Right forelimb (tissue), 1 donor: ENCODE results near the gene NR1D1.

ENCODE experiments used
- DNase-seq: peaks from one replicate; pipeline ENCODE4 v3.0.0-alpha.2; 2018

Gene NR1D1

DNA sequence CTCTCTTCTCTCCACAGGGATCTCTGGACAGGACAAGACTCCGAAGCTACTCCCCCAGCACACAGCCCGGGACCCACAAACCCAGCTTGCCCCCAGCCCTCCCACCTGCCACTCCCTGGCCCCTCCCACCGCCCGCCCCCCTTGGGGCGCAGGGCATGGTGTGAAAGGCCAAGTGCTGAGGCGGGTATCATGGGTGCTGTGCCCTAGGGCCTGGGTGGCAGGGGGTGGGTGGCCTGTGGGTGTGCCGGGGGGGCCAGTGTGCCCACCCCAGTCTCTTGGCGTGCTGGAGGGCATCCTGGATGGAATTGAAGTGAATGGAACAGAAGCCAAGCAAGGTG, 26.2 kb downstream of the NR1D1 start:
- DNase-seq = no peak

DNA sequence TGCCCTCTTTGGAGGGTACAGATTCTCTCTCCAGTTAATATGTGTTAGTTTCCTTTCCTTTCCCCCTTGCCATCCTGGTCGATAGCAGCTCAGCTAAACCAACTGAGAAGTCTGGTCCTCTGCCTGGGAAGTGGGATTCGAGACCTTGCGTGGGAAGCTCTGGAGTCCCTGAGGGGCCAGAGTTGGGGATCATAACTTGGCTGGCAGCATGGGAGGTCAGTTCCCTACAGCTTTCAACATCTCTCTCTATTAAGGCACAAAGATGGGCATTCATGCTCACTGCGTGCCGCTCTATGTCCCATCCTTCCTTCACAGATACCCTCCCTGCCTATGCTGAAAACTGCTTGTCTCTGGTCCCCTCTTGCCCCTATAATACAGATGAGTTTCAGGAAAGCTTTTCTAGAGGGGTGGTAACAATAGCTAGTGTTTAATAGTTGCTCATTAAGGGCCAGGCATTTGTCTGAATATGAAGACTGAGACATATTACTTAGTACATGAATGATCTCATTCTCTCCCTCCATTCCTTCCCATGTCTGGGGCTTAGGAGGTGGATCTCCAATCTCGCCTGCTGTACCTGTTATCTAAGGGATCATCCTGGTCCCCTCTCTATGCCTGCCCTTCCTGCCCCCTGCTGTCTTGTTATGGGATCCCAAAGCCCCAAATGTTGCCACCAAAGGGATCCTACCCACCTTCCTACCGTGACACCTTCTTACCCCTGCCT, 26.8 kb downstream of the NR1D1 start:
- no peak for DNase-seq

DNA sequence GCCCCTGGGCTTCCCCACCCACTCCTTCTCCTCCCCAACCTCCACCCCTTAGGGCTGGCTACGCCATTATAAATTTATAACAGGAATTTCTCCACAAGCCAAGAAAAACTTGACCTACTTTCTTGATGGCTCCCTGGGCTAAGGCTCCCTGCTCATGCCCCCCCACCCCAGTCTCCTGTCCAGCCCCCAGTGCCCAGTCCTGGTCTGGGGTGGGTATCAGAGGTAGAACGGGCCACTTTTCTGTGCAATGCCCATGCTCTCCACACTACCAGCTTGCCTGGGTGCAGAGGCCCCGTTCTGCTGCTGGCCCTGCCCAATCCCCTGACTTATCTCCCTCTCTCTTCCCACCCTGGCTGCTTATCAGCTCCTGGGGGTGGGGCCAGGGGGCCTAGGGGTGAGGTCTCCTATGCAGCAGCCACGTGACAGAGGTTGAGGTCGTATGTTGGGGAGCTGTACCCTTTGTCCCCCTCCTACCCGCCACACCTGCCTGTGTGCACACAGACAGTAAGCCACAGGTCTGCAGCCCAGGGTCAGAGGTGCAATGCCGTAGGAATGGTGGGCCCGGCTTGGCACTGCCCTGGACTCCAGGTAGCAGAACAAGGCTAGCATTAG, 27.5 kb downstream of the NR1D1 start:
- no peak for DNase-seq

DNA sequence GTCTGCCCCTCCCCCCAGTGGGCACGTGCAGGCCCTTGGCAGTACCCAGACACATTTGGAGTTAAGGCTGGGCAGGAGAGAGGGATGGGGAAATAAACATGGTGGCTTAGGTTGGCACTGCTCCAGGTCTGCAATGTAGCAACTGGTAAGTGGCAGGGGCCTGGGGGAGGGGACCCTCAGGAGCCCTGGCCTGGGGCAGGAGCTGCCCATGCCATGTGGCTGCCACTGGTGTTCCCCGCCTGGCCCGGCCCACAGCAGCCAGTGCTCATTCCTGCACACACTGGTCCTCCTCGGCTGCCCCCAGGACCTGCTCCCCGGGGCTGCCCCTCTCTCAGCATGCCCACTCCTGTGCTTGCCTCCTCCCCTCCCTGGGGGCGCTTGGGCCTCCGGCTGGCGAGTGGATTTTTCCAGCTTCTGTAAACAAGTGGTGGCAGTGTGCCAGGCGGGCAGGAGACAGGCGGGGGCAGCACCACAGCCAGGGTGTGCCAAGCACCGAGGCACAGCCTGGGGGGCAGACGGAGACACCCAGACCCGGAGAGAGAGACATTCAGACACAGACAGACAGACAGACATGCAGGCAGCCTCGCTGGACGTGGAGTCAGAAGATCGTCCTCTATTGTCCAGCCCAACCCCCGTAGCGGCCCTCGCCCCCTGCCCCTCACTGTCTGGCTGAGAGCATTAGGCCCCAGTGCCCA, 28.2 kb downstream of the NR1D1 start:
- peak; percentile 75 for DNase-seq

DNA sequence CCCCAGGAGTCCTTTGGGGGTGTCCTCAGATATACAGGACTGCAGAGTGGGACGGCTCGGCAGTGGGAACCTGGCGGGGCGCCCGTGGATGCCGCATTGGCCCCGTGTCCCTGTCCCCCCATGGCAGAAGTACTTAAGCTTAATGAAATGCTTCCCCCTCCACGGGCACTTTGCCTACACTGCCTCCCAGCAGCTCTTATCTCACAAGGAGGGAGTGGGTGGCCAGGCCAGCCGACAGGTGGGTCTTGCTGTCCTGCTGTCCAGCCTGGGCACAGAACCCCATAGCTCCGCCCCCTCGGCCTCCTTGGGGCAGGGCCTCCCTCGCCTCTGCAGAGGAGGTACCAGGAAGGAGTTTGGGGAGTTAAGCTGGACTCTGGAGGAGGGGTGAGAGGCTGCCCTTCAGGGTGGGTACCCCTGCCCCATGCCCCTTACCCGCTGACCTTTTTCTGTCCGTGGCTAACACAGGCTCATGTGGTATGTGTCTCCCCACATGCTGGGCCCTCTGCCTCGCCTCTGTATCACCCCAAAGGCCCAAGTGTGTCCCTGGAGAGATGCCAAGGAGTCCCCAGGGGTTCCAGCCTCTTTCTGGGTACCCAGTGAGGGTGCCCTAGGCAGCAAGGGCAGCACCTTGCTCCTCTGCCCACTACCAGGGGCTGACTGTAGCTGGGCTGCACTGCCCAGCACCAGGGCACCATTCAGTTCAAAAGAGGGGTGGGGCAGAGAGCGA, 28.9 kb downstream of the NR1D1 start:
- peak; percentile 47 for DNase-seq

DNA sequence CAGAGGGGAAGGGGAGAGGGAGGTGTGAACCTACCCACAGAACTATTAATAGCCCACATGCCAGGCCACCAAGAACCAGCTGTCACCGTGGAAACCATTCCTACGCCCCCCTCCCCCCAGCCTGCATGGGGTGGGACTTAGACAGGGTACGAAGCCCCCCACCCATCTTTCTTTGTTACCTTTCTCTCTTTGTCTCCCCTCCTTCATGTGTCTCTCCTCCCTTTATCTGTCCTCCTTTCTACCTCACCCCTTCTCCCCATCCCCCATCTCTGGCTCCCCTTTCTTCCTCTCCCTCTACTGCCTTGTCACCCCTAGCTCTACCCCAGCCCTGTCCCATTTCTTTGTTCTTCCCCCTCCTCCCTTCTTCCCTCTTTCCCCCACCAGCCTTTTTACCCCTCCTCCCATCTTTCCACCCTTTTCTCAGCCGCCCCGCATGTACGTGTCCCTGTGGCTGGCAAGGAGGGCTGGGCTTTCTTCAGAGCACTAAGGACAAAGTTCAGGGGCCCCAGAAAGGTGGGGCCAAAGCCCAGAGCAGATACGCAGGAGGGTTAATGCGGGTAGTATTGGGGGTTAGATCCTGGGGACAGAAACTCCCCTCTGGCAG, 29.6 kb downstream of the NR1D1 start:
- DNase-seq = no peak

DNA sequence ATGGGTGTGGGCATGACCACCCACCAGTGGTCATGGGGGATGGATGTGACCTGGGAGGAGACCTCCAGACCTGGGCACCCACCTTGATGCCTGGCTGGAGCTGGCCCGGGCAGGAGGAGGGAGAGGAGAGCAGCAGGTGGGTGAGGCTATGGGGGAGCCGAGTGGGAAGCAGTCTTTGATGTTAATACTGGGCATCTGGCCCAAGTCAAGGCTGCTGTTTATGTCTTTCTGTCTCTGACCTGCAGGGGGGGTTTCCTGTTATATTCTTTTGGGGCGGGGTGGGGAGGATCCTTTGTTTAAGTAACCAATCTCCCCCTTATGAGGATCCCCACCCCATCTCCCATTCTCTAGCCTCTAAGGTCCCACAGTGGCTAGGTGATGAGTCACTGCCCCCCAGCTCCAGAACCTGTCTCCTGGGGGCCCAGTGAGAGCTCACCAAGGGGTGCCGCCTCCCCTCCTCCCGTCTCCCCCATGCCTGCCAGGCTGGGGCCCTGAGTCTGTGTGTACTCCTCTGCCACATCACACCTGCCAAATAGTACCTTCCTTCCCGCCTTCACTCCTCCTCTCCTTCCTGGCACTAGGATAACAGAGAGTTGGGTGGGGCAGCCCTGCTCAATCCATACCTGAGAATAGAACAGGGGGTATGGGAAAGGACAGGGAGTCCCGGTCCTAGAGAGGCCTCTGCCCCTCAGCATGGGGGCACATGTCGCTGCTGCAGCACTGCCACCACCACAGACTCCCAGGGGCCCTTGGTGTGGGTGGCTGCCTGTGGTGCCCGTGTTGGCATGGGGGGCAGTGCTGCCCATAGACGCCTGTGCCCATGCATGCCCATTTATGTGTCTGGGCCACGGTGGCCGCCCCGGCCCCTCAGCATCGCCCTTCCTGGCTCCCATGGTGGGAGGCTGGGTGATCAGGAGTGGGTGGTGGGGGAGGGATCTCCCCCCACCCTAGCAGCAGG, 30.4 kb downstream of the NR1D1 start:
- DNase-seq = no peak

DNA sequence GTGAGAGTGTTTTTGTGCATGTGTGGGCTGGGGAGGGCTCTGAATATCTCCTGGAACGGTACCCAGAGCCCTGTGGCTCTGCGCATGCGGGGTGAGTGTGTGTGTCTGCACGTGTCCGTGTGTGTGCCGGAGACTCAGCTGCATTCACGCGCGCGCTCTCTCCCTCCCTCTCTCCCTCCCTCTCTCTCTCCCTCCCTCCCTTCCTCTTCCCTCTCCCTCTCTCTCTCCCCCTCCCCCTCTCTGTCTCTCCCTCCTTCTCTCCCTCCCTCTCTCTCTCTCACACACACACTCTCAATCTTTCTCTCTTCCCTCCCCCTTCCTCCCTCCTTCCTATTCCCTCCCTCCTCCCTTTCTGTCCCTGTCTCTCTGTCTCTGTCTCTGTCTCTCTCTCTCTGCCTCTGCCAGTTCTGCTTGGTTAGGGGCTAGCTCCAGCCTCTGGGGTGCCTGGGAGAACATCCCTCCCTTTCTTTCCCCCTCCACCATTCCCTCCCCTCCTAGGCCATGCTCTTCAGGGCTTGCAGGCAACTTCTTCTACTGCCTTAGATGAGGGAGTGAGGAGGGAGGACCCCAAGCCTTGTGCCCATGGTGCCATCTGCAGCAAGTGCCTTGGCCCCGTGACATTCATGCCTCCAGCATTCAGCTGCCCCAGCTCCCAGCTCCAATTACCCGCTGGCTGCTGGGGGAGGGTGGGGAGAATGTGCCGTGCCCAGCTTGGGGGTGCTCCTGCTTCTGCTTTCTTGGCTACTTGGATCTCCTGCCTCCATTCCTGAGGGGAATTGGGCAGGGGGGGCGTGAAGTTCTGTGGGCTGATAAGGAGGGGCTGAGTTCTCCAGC, 31.3 kb downstream of the NR1D1 start:
- DNase-seq = peak; percentile 91

DNA sequence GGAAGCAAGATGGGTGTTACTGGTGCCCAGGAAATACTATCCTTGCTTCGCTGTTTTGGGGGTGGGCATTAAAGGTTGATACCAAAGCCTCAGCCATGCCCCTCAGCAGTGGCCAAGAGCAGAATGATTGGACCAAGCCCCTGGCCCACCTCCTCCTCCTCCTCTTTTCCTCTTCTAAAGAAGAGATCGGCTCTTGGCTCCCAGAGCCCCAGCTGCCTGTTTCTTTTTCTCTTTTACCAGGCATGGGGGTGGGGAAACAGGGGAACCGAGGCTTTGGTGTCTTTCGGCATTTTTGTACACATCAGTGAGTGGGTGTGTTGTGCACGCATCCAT, 31.8 kb downstream of the NR1D1 start:
- no peak for DNase-seq

DNA sequence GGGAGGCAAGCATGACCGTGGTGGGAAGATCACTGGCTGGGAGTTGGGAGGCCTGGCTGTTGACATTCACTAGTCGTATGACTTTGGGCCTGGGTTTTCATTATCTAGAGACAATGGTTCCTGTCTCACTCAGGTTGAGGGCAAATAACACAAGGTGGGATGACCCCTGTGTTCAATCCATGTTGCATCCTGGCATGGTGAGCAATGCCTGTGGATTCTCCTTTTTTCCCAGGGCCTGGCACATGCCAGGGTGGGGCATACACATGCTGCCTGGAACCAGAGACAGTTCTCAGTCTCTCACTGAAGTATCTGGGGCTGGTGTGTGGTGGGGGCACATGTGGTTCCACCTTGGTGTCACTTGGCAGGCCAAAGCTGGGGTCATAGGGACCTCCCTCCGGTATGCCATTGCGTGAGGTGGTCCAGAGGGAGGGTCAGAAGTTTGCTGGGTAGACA, 32.2 kb downstream of the NR1D1 start:
- no peak for DNase-seq

DNA sequence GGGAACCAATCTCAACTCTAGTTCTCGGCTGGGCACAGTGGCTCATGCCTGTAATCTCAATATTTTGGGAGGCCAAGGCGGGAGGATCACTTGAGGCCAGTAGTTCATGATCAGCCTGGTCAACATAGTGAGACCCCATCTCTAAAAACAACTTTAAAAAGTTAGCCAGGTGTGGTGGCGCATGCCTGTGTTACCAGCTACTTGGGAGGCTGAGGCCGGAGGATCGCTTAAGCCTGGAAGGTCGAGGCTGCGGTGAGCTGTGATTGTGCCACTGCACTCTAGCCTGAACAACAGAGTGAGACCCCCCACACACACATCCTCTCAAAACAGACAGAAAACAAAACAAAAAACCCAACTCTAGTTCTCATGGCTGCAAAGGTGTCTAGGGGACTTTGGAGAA, 32.7 kb downstream of the NR1D1 start:
- no peak for DNase-seq

DNA sequence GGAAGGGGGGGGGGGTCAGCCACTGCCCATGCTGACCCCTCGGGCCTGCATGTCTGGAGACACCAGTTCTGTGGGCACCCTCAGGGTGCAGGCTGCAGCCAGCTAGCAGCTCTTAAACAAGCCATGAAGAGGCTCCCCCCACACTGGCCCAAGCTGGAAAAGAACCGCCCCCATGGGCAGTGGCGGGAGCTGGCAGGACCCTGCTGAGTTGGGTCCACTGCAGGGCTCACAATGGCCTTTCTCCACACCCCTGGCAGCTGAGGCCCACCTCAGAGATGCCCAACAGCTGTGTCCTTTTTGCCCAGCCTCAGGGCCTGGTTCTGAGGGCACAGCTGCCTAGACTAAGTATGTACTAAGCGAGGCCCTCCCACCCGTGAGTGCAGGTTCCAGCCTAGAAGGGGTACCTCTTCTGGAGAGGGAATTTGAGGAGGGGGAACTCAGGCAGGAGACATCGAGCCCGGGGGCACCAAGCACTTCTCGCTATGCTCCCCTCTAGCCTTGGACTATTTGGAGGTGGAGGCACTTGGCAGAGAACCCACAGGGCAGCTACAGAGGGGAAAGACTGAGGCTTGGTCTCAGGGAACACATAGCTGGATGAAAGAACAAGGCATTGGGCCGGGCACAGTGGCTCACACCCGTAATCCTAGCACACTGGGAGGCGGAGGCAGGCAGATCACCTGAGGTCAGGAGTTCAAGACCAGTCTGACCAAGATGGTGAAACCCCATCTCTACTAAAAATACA, 34.4 kb downstream of the NR1D1 start:
- DNase-seq = no peak

DNA sequence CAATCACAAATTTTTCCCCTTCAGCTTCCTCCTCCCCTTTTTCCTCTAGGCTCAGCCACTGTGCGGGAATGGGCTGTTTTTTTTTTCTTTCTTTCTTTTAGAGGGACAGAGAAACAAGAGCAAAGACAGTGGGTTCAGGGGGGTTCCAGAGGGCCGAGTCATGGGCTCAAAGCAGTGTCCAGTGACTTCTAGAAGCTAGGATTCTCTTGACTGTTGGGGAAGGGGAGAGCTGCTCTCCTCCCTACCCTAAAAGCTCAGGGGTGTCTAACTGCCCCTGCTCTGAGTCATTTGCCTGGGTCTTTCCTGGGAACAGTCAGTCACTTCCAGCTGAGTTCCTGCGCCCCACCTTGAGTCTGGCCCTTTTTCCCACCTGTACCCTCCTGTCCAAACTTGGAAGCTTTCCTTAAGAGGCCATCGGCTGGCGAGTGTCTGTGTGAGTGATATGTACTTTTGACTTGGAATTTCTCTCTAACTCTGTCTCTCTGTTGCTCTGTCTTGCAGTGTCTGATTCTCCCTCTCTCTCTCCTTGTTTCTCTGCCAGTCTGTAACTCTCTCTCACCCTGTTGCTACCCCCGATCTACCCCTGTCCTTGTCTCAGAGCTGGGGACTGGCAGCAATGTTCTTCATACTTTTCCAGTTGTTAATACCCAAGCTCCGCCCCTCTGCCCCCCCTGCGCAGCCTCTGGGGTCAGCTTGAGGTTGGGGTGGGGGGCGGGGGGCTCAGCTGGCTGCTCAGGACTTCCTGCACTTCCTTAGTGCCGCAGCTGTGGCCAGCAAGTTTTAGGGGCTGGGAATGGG, 35.2 kb downstream of the NR1D1 start:
- DNase-seq = no peak

DNA sequence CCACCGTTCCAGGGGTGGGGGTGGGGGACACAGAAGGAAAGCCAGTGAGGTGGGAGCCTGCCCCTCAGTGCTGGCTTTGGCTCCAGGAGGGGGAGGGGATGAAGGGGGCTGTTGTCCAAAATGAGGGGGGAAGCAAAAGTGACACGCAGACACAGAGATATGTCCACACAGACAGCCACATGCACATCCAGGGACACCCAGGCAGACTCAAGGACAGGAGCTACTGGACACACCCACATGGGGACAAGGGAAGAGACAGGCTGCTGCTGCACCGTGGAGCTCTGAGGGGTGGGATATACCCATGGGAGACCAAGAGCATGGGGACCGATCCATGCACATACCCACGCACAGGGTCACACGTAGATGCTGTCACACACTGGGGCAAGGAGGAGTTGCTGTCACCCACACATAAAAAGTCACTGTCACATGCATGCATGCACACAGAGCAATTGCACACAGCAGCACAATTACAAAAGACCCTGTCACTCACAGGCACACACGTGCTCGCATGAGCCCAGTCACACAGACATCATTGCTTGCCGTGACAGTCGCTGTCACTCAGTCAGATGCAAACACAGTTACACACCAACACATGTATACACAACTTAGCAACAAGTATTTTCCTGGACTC, 36.4 kb downstream of the NR1D1 start:
- no peak for DNase-seq

DNA sequence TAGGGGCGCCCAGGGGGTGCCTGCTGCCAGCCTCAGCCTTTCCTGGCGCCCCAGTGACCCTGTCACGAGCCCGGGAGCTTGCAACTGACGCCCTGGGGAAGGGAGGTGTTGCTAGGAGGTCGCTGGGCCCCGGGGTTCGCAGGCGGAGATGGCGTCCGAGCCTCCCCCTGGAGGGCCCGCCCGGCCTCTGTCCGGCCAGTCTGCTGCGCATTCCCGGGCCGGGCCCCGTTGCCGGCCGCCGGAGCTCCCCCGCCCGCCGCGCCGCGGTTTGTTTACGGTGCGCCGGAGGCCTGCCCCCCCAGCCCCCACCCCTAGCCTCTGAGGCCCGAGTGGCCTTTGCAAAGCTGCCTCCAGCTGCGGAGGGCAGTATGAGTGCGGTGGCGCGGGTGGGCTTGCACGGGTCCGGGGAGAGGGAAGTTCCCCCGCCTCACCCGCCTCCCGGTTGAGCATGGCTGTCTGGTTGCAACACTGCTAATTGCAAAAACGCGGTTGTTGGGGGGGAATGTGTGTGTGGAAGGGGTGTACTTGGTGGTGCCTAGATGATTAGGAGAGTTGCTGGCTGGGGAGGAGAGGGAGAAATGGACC, 37.1 kb downstream of the NR1D1 start:
- no peak for DNase-seq

DNA sequence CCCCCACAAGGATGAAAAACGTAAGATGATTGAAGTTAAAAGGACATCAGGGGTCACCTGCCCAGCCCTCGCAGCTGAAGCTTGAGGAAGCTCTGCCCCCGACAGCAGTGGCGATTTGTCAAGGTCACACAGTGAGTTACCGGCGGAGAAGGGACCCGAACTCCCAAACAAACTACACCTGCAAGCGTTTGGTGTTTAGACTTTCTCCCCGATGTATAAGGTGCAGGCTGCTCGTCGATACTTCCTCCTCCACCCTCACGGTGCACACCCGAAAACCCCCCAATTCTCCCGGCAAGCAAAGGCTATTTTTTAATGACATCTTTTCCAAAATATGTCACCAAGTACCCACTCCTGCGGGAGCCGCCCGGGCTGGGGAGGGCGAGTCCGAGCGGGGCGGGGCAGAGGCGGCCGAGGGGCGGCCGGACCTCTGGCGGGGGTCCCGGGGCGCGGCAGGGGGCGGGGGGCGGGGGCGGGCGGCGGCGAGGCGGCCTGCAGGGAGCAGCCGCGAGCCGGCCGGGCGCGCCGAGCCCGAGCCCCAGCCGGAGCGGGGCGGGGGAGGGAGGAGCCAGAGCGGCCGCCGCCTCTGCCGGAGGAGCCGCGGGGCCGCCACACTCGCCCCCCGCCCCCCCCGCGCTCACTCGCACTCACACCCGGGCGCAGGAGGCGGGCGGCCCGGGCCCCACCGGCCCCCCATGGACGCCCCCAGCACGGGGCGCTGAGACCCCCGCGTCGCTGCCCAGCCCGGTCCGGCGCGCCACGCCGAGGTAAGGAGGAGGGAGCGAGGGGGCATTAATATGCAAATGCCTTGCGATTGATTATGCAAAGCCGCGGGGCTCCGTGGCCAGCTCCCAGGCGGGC, 37.8 kb downstream of the NR1D1 start, which contains the start of gene THRA:
TSS of gene THRA (plus strand) at position 637 of the 858 bp plus-strand sequence. CDS start 11,524 bp downstream, outside the sequence.
- DNase-seq = peak; percentile 83

DNA sequence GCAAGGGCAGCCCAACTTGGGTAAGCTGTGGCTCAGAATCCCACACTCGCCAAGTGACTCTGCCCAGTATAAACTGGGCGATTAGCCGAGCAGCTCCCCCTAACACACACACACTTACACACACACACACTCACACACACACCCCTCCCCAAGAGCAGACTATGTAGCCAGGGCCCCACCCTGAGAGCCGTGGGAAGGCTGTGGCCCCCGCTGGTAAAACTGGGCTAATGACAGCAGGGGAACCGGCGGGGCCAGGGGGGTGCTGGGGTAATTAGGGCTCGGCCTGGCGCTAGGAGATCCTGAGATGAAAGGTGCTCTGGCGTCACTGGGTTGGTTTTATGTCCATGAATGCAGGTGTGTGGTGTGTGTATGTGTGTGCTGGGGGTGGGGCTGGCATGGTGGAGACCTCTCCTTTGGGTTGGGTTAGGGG, 38.8 kb downstream of the NR1D1 start:
- no peak for DNase-seq
